Measurements from ENCODE around the gene SMARCB1. TPM values are rescaled to one million over a fixed set of nuclear protein-coding genes. Genes with fewer than 3 reads are reported as not detected.

Gene SMARCB1
- total RNA-seq, 4 donors from 2014 or later: 33.7 to 61.3 (median 54.7) TPM

GRCh38 chr22:23817146-23817545 is 30.4 kb downstream of the SMARCB1 start:
- H3K4me3 ChIP-seq: no peak overlapping the region
- intact Hi-C loops (cut with DNase I; ENCODE audit: low total_unique reads) (no loop called here), in situ Hi-C loops (cut with MboI; ENCODE audit: low pct_ligation_motif_present in 1 of 4, low pct_unique_long_range_greater_than_20kb in 1 of 4, low sequenced_read_pairs in 3 of 4) (no loop called here)
- no peak overlapping the region for H3K27ac ChIP-seq
- H3K9me3 ChIP-seq: no peaks in the 10 kb centered on the region
- 95% methylated on average over 6 of the region's 6 CpGs; no CpG with 5 or more reads in 1 of the 2 donors for WGBS, 2 donors (ENCODE audit: low coverage in 1 of 2)
- peaks cover 0 to 2% (median 0%) of the 10 kb centered on the region in 4 donors for H3K4me1 ChIP-seq
- peaks cover 0 to 46% (median 7%) of the 10 kb centered on the region in 4 donors for H3K36me3 ChIP-seq
- DNase-seq: no peak
- no peaks in the 10 kb centered on the region for H3K27me3 ChIP-seq
- TF ChIP-seq POLR2AphosphoS5 (IDR thresholded peaks at IDR 0.05) (no peak), EP300 (IDR thresholded peaks at IDR 0.05; ENCODE audit: low read depth) (no peak), POLR2A (IDR thresholded peaks at IDR 0.05) (no peak), CTCF (IDR thresholded peaks at IDR 0.05) (no peak)

- H3K27me3 ChIP-seq: no peaks in the 10 kb centered on the region
- H3K36me3 ChIP-seq: peaks cover 0 to 56% (median 6%) of the 10 kb centered on the region in 4 donors
- no peak for DNase-seq
- no peaks in the 10 kb centered on the region for H3K9me3 ChIP-seq
- no peak overlapping the region for H3K4me3 ChIP-seq
- intact Hi-C loops (cut with DNase I; ENCODE audit: low total_unique reads): no loop called here
- in situ Hi-C loops (cut with MboI; ENCODE audit: low pct_ligation_motif_present in 1 of 4, low pct_unique_long_range_greater_than_20kb in 1 of 4, low sequenced_read_pairs in 3 of 4): no loop called here
- H3K27ac ChIP-seq: no peak overlapping the region
- peaks cover 0 to 2% (median 0%) of the 10 kb centered on the region in 4 donors for H3K4me1 ChIP-seq
- no peak for TF ChIP-seq POLR2A (IDR thresholded peaks at IDR 0.05)
- TF ChIP-seq CTCF (IDR thresholded peaks at IDR 0.05): no peak
- TF ChIP-seq EP300 (IDR thresholded peaks at IDR 0.05; ENCODE audit: low read depth): no peak
- no peak for TF ChIP-seq POLR2AphosphoS5 (IDR thresholded peaks at IDR 0.05)
- 78 to 87% methylated on average over 1 to 2 of the region's 2 CpGs for WGBS, 2 donors (ENCODE audit: low coverage in 1 of 2)
Observed at GRCh38 chr22:23818541-23818940, 31.8 kb downstream of the SMARCB1 start.

GRCh38 chr22:23820748-23821211 is 34.0 kb downstream of the SMARCB1 start:
- H3K36me3 ChIP-seq: peaks cover 0 to 76% (median 15%) of the 10 kb centered on the region in 4 donors
- TF ChIP-seq POLR2A (IDR thresholded peaks at IDR 0.05) (no peak), POLR2AphosphoS5 (IDR thresholded peaks at IDR 0.05) (no peak), EP300 (IDR thresholded peaks at IDR 0.05; ENCODE audit: low read depth) (no peak), CTCF (IDR thresholded peaks at IDR 0.05) (no peak)
- WGBS, 2 donors (ENCODE audit: low coverage in 1 of 2): 10 to 31% methylated on average over 2 to 4 of the region's 4 CpGs
- no peaks in the 10 kb centered on the region for H3K27me3 ChIP-seq
- H3K4me1 ChIP-seq: peaks cover 0 to 2% (median 0%) of the 10 kb centered on the region in 4 donors
- no peak overlapping the region for H3K4me3 ChIP-seq
- intact Hi-C loops (cut with DNase I; ENCODE audit: low total_unique reads) (no loop called here), in situ Hi-C loops (cut with MboI; ENCODE audit: low pct_ligation_motif_present in 1 of 4, low pct_unique_long_range_greater_than_20kb in 1 of 4, low sequenced_read_pairs in 3 of 4) (no loop called here)
- no peak for DNase-seq
- no peaks in the 10 kb centered on the region for H3K9me3 ChIP-seq
- peak overlapping the region in 2 of 4 donors; percentile 20 to 41 for H3K27ac ChIP-seq

GRCh38 chr22:23822101-23822671 is 35.4 kb downstream of the SMARCB1 start:
- Histone ChIP-seq H3K27me3 (no peaks in the 10 kb centered on the region), H3K4me1 (peaks cover 0 to 2% (median 0%) of the 10 kb centered on the region in 4 donors), H3K36me3 (peaks cover 0 to 77% (median 19%) of the 10 kb centered on the region in 4 donors), H3K4me3 (no peak overlapping the region), H3K9me3 (no peaks in the 10 kb centered on the region), H3K27ac (no peak overlapping the region)
- intact Hi-C loops (cut with DNase I; ENCODE audit: low total_unique reads) (no loop called here), in situ Hi-C loops (cut with MboI; ENCODE audit: low pct_ligation_motif_present in 1 of 4, low pct_unique_long_range_greater_than_20kb in 1 of 4, low sequenced_read_pairs in 3 of 4) (no loop called here)
- TF ChIP-seq CTCF (IDR thresholded peaks at IDR 0.05): no peak
- TF ChIP-seq POLR2AphosphoS5 (IDR thresholded peaks at IDR 0.05): no peak
- no peak for TF ChIP-seq POLR2A (IDR thresholded peaks at IDR 0.05)
- no peak for TF ChIP-seq EP300 (IDR thresholded peaks at IDR 0.05; ENCODE audit: low read depth)
- DNase-seq: no peak
- whole genome bisulfite sequencing, 2 donors (ENCODE audit: low coverage in 1 of 2): 96% methylated on average over 6 of the region's 6 CpGs; no CpG with 5 or more reads in 1 of the 2 donors

All from transverse colon (tissue), 4 donors.